HCT116 (cell line): ENCODE results near the gene FILIP1. TPM values are rescaled to one million over a fixed set of nuclear protein-coding genes. Genes with fewer than 3 reads are reported as not detected.

Experiments
- ATAC-seq: fragments of 200-7000 bp; cut with Tn5 transposase; 2 replicates; pipeline ENCODE4 v1.9.1; 2020; ENCODE audit warnings: mild to moderate bottlenecking, moderate library complexity
- BruUV-seq: library from RNA; stranded (reverse); fragments of 400-500 nt; replicated peaks from 2 replicates; lab custom pipeline; 2021; lab: Mats Ljungman, UMichigan
- CTCF ChIA-PET: fragments of 300-600 bp; sonication (Branson Sonifier 250); formaldehyde crosslinking; loops from one replicate; lab custom pipeline; 2021; ENCODE audit warnings: antibody characterized with exemption; lab: Charles Lee
- POLR2A ChIA-PET: fragments of 300-600, 350-600 bp; sonication (Branson Sonifier 250); formaldehyde crosslinking; loops from one replicate; lab custom pipeline; 2021; ENCODE audit warnings: antibody characterized with exemption; lab: Charles Lee
- RAD21 ChIA-PET, 2 experiments: fragments of 300-600 bp; sonication (Branson Sonifier 250); formaldehyde crosslinking; loops; one replicate each; lab custom pipeline; 2023; ENCODE audit warnings: low total read pairs in 2 of 2; ENCODE audit not compliant: uncharacterized antibody in 2 of 2, unreplicated experiment in 2 of 2, low non-redundant PET in 1 of 2; lab: Charles Lee
- DNase-seq: peaks from one replicate; pipeline ENCODE4 v3.0.0-alpha.2; 2010; ENCODE audit warnings: low read depth, low spot score
- H2AFZ ChIP-seq: fragments of 200-600 bp; shearing (Covaris generic), sonication (generic); 2 replicates; pipeline ENCODE4 v1.6.1; 2017; ENCODE audit warnings: low read depth, mixed run types, mixed read lengths, antibody characterized with exemption, low read length; ENCODE audit not compliant: poor library complexity, severe bottlenecking
- H3K27ac ChIP-seq: 2 replicates; pipeline ENCODE4 v1.5.1; 2012; ENCODE audit warnings: low read depth, low read length
- H3K27me3 ChIP-seq: fragments of 200-600 bp; sonication (generic); 2 replicates; pipeline ENCODE4 v1.6.1; 2016; ENCODE audit warnings: mixed run types, low read length, mixed read lengths; ENCODE audit not compliant: insufficient read depth
- H3K36me3 ChIP-seq, 2 experiments: fragments of 200-500 bp in 1 of 2; fragments of 200-600 bp in 1 of 2; sonication (Bioruptor generic) in 1 of 2; sonication (generic) in 1 of 2; 2 replicates each; pipeline versions ENCODE4 v1.5.1 to v1.6.1; 2014 to 2016; ENCODE audit warnings: low read length in 2 of 2, inconsistent platforms in 1 of 2, mixed read lengths in 1 of 2, mixed run types in 1 of 2; ENCODE audit not compliant: insufficient read depth in 2 of 2, control insufficient read depth in 1 of 2
- H3K4me1 ChIP-seq, 2 experiments: fragments of 200-600 bp in 1 of 2; sonication (generic) in 1 of 2; 2 replicates each; pipeline versions ENCODE4 v1.5.1 to v1.6.1; 2012 to 2017; ENCODE audit warnings: low read length in 2 of 2, inconsistent platforms in 1 of 2, mild to moderate bottlenecking in 1 of 2, mixed read lengths in 1 of 2, mixed run types in 1 of 2, moderate library complexity in 1 of 2; ENCODE audit not compliant: insufficient read depth in 2 of 2, control insufficient read depth in 1 of 2
- H3K4me2 ChIP-seq: fragments of 200-600 bp; sonication (generic); 2 replicates; pipeline ENCODE4 v1.6.1; 2017; ENCODE audit warnings: mixed run types, low read length, mixed read lengths
- H3K4me3 ChIP-seq, 2 experiments: fragments of 200-600 bp in 1 of 2; sonication (generic) in 1 of 2; replicated peaks in 1 of 2; 2 replicates each; pipeline ENCODE4 v1.5.1; 2011 to 2016; ENCODE audit warnings: low read length in 2 of 2, control low read depth in 1 of 2, low read depth in 1 of 2, mild to moderate bottlenecking in 1 of 2, mixed read lengths in 1 of 2, mixed run types in 1 of 2
- H3K79me2 ChIP-seq: fragments of 200-600 bp; sonication (generic); 2 replicates; pipeline ENCODE4 v1.6.1; 2017; ENCODE audit warnings: mild to moderate bottlenecking, mixed run types, low read length, moderate library complexity, mixed read lengths; ENCODE audit not compliant: insufficient read depth
- H3K9ac ChIP-seq: fragments of 200-600 bp; sonication (generic); 2 replicates; pipeline ENCODE4 v1.6.1; 2016; ENCODE audit warnings: low read length, mixed read lengths
- H3K9me2 ChIP-seq: fragments of 200-600 bp; sonication (generic), shearing (Covaris generic); 2 replicates; pipeline ENCODE4 v1.6.1; 2017; ENCODE audit warnings: mixed run types, mild to moderate bottlenecking, moderate library complexity; ENCODE audit not compliant: insufficient read depth
- H3K9me3 ChIP-seq, 2 experiments: fragments of 200-500 bp in 1 of 2; fragments of 200-600 bp in 1 of 2; sonication (Bioruptor generic) in 1 of 2; sonication (generic) in 1 of 2; 2 replicates each; pipeline ENCODE4 v1.6.1; 2014 to 2017; ENCODE audit warnings: low read length in 2 of 2, mixed read lengths in 2 of 2, inconsistent platforms in 1 of 2, low read depth in 1 of 2, mild to moderate bottlenecking in 1 of 2, mixed run types in 1 of 2, moderate library complexity in 1 of 2; ENCODE audit not compliant: control insufficient read depth in 1 of 2, insufficient read depth in 1 of 2
- H4K20me1 ChIP-seq: fragments of 200-600 bp; sonication (generic), shearing (Covaris generic); 2 replicates; pipeline ENCODE4 v1.6.1; 2017; ENCODE audit warnings: mixed run types, mild to moderate bottlenecking, moderate library complexity; ENCODE audit not compliant: insufficient read depth
- EGR1 ChIP-seq: IDR thresholded peaks from 2 replicates; pipeline ENCODE4 v1.6.1; 2012; ENCODE audit warnings: low read depth
- EZH2 ChIP-seq: fragments of 200-600 bp; sonication (generic); IDR thresholded peaks from 2 replicates; pipeline ENCODE4 v1.6.1; 2017; ENCODE audit warnings: antibody characterized with exemption, mixed run types
- FOSL1 ChIP-seq: IDR thresholded peaks from 2 replicates; pipeline ENCODE4 v1.6.1; 2012; ENCODE audit warnings: low read depth
- JUND ChIP-seq: IDR thresholded peaks from 2 replicates; pipeline ENCODE4 v1.6.1; 2012
- POLR2A ChIP-seq: IDR thresholded peaks from 2 replicates; pipeline ENCODE4 v1.7.0; 2011; ENCODE audit warnings: borderline replicate concordance; ENCODE audit not compliant: insufficient read depth, insufficient read length; ENCODE audit errors: extremely low read depth
- POLR2AphosphoS5 ChIP-seq: IDR thresholded peaks from 2 replicates; pipeline ENCODE4 v1.6.1; 2011; ENCODE audit warnings: mild to moderate bottlenecking, low read depth, low read length, moderate library complexity
- SIN3A ChIP-seq: IDR thresholded peaks from 2 replicates; pipeline ENCODE4 v1.6.1; 2012; ENCODE audit warnings: low read depth
- SRF ChIP-seq: IDR thresholded peaks from 2 replicates; pipeline ENCODE4 v1.6.1; 2012; ENCODE audit warnings: low read depth
- YY1 ChIP-seq: IDR thresholded peaks from 2 replicates; pipeline ENCODE4 v1.6.1; 2011; ENCODE audit warnings: low read length, low read depth, moderate library complexity, mild to moderate bottlenecking; ENCODE audit not compliant: insufficient replicate concordance; ENCODE audit errors: extremely low read depth
- ZFX ChIP-seq: fragments of 450-650 bp; IDR thresholded peaks from 2 replicates; pipeline ENCODE4 v1.6.1; 2017
- intact Hi-C: fragments of 100-400 bp; cut with micrococcal nuclease; formaldehyde crosslinking; loops from 2 replicates; pipeline ENCODE4 v1.10.0; 2022
- total RNA-seq: library from RNA; stranded (reverse); gene quantifications from one replicate; pipeline ENCODE4 v1.2.1, GENCODE V29; 2021; ENCODE audit not compliant: unreplicated experiment
- TF ChIP-seq, protein P1 (sequence below): IDR thresholded peaks from 2 replicates; pipeline ENCODE4 v1.6.1; 2012; ENCODE audit warnings: low read depth
- TF ChIP-seq, protein P2 (sequence below): IDR thresholded peaks from 2 replicates; pipeline ENCODE4 v1.6.1; 2011; ENCODE audit warnings: mild to moderate bottlenecking, low read length, moderate library complexity; ENCODE audit not compliant: insufficient replicate concordance; ENCODE audit errors: extremely low read depth

Gene FILIP1
- total RNA-seq, 1 experiment from 2014 or later: 0.05 TPM

DNA sequence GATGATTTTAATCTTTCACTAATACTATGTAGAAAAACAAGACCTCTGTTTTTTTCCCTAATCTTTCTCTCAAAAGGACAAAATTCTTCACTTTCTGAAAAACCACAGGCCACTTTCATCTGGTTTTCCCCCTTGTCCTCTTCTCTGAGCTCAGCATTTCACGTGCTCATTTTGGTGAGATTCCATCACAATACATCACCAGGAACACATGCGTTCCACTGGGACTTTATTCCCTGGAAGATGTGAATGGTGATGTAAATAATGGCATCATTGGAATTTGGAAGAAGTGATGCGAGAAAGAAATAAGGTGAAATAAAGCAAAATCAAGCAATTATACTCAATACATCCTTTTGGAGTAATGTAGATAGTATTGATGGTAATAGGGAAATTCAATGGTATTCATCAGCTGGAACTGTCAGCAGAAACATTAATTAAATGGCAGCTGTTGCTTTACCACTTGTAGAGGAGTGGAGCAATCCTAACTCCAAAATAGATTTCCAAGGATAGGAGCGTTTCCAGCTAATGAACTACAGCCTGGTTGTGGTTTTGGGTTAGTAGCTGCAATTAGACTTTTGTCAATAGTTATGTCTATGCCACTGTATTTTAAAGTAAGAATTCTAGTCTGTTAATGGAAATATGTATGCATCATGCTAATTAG, 11.5 kb downstream of the FILIP1 start:
- H3K27ac ChIP-seq: no peak overlapping the region
- H4K20me1 ChIP-seq: no peaks in the 10 kb centered on the region
- no TSS peak for BruUV-seq
- no peaks in the 10 kb centered on the region for H3K27me3 ChIP-seq
- RAD21 ChIA-PET: no interaction called here
- no peaks in the 10 kb centered on the region for H3K4me1 ChIP-seq
- no peak for DNase-seq
- CTCF ChIA-PET: no interaction called here
- TF ChIP-seq POLR2A (no peak), SRF (no peak), EZH2 (no peak), FOSL1 (no peak), YY1 (no peak), POLR2AphosphoS5 (no peak), SIN3A (no peak), JUND (no peak), EGR1 (no peak), ZFX (no peak)
- TF ChIP-seq, protein P1, sequence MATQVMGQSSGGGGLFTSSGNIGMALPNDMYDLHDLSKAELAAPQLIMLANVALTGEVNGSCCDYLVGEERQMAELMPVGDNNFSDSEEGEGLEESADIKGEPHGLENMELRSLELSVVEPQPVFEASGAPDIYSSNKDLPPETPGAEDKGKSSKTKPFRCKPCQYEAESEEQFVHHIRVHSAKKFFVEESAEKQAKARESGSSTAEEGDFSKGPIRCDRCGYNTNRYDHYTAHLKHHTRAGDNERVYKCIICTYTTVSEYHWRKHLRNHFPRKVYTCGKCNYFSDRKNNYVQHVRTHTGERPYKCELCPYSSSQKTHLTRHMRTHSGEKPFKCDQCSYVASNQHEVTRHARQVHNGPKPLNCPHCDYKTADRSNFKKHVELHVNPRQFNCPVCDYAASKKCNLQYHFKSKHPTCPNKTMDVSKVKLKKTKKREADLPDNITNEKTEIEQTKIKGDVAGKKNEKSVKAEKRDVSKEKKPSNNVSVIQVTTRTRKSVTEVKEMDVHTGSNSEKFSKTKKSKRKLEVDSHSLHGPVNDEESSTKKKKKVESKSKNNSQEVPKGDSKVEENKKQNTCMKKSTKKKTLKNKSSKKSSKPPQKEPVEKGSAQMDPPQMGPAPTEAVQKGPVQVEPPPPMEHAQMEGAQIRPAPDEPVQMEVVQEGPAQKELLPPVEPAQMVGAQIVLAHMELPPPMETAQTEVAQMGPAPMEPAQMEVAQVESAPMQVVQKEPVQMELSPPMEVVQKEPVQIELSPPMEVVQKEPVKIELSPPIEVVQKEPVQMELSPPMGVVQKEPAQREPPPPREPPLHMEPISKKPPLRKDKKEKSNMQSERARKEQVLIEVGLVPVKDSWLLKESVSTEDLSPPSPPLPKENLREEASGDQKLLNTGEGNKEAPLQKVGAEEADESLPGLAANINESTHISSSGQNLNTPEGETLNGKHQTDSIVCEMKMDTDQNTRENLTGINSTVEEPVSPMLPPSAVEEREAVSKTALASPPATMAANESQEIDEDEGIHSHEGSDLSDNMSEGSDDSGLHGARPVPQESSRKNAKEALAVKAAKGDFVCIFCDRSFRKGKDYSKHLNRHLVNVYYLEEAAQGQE: no peak
- TF ChIP-seq, protein P2, sequence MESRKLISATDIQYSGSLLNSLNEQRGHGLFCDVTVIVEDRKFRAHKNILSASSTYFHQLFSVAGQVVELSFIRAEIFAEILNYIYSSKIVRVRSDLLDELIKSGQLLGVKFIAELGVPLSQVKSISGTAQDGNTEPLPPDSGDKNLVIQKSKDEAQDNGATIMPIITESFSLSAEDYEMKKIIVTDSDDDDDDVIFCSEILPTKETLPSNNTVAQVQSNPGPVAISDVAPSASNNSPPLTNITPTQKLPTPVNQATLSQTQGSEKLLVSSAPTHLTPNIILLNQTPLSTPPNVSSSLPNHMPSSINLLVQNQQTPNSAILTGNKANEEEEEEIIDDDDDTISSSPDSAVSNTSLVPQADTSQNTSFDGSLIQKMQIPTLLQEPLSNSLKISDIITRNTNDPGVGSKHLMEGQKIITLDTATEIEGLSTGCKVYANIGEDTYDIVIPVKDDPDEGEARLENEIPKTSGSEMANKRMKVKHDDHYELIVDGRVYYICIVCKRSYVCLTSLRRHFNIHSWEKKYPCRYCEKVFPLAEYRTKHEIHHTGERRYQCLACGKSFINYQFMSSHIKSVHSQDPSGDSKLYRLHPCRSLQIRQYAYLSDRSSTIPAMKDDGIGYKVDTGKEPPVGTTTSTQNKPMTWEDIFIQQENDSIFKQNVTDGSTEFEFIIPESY: no peak
- ATAC-seq: no peak
- H3K36me3 ChIP-seq: no peaks in the 10 kb centered on the region
- H3K4me2 ChIP-seq: no peak overlapping the region
- H3K9me2 ChIP-seq: no peaks in the 10 kb centered on the region
- no peaks in the 10 kb centered on the region for H3K79me2 ChIP-seq
- intact Hi-C loops: no loop called here
- POLR2A ChIA-PET: no interaction called here
- H3K9me3 ChIP-seq: no peaks in the 10 kb centered on the region
- no peak overlapping the region for H2AFZ ChIP-seq
- no peak overlapping the region for H3K9ac ChIP-seq
- H3K4me3 ChIP-seq: no peak overlapping the region
